Effector CD4-positive, alpha-beta T cell (primary cell): Measurements from ENCODE around the gene POLR3K.

Experiments
- DNase-seq: peaks from one replicate; pipeline ENCODE4 v3.0.0-alpha.2; 2020
- total RNA-seq: gene quantifications from one replicate; lab custom pipeline; 2026; lab: John Stamatoyannopoulos, UW

Gene POLR3K
- 7.5 reads per million, percentile 26 among the genes with 10 or more reads in this experiment for total RNA-seq

GRCh38 chr16:53346-54236 is at the start of gene POLR3K, which contains the start of gene SNRNP25:
Gene POLR3K (minus strand): TSS chr16:53608. CDS start chr16:53586, 22 bp downstream.
Gene SNRNP25 (plus strand): TSS chr16:53828. CDS start chr16:54017, 189 bp downstream.
- peak; percentile 98 for DNase-seq

GRCh38 chr16:102060-102855 is 48.9 kb upstream of the POLR3K start:
- no peak for DNase-seq

GRCh38 chr16:101586-101985 is 48.2 kb upstream of the POLR3K start:
- DNase-seq = no peak

GRCh38 chr16:100989-101388 is 47.6 kb upstream of the POLR3K start:
- DNase-seq = no peak

GRCh38 chr16:97822-98221 is 44.4 kb upstream of the POLR3K start:
- DNase-seq = no peak

GRCh38 chr16:96935-97381 is 43.5 kb upstream of the POLR3K start:
- DNase-seq = peak; percentile 84

GRCh38 chr16:94918-95265 is 41.5 kb upstream of the POLR3K start:
- DNase-seq = no peak

GRCh38 chr16:92431-93339 is 39.3 kb upstream of the POLR3K start:
- no peak for DNase-seq

GRCh38 chr16:91484-91883 is 38.1 kb upstream of the POLR3K start:
- no peak for DNase-seq

GRCh38 chr16:89391-90302 is 36.2 kb upstream of the POLR3K start:
- DNase-seq = no peak

GRCh38 chr16:88613-89012 is 35.2 kb upstream of the POLR3K start:
- DNase-seq = no peak

- DNase-seq = no peak
Measured at GRCh38 chr16:86483-86952, 33.1 kb upstream of the POLR3K start.

GRCh38 chr16:85865-86264 is 32.5 kb upstream of the POLR3K start:
- DNase-seq = no peak

- no peak for DNase-seq
Measured at GRCh38 chr16:85407-85782, 32.0 kb upstream of the POLR3K start.

GRCh38 chr16:84718-85406 is 31.5 kb upstream of the POLR3K start:
- no peak for DNase-seq

GRCh38 chr16:83781-84615 is 30.6 kb upstream of the POLR3K start:
- no peak for DNase-seq

- DNase-seq = no peak
Measured at GRCh38 chr16:83060-83603, 29.7 kb upstream of the POLR3K start.

GRCh38 chr16:79151-80054 is 26.0 kb upstream of the POLR3K start:
- DNase-seq = no peak
